Thyroid gland (tissue), 4 donors: ENCODE measurements around the gene CFAP97.

ENCODE experiments used
- POLR2A ChIP-seq, 2 donors: fragments of 450-650 bp; IDR thresholded peaks; one replicate each; pipeline ENCODE4 v1.6.1; 2017; ENCODE audit warnings: antibody characterized with exemption in 2 of 2, mild to moderate bottlenecking in 2 of 2, moderate library complexity in 1 of 2
- TF ChIP-seq, protein P1 (sequence below), 6 experiments: fragments of 200-600 bp in 3 of 6; fragments of 450-650 bp in 3 of 6; sonication (generic) in 3 of 6; IDR thresholded peaks; one replicate each; pipeline ENCODE4 v1.5.1; 2016 to 2019; ENCODE audit warnings: antibody characterized with exemption in 6 of 6, mild to moderate bottlenecking in 2 of 6, inconsistent platforms in 1 of 6, moderate library complexity in 1 of 6

GRCh38 chr4:185117300-185117934 is 86.4 kb downstream of the CFAP97 start:
- TF ChIP-seq POLR2A (IDR thresholded peaks at IDR 0.05) = no peak
- TF ChIP-seq, protein P1, sequence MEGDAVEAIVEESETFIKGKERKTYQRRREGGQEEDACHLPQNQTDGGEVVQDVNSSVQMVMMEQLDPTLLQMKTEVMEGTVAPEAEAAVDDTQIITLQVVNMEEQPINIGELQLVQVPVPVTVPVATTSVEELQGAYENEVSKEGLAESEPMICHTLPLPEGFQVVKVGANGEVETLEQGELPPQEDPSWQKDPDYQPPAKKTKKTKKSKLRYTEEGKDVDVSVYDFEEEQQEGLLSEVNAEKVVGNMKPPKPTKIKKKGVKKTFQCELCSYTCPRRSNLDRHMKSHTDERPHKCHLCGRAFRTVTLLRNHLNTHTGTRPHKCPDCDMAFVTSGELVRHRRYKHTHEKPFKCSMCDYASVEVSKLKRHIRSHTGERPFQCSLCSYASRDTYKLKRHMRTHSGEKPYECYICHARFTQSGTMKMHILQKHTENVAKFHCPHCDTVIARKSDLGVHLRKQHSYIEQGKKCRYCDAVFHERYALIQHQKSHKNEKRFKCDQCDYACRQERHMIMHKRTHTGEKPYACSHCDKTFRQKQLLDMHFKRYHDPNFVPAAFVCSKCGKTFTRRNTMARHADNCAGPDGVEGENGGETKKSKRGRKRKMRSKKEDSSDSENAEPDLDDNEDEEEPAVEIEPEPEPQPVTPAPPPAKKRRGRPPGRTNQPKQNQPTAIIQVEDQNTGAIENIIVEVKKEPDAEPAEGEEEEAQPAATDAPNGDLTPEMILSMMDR (IDR thresholded peaks at IDR 0.05) = no peak
